NCI-H2196 treated with DMSO at 0.1 percent for 48 hours (cell line): ENCODE data around the gene NTMT2.
A peak's percentile ranks its signal among the peaks of the same experiment; 100 is the strongest.
"Not testable (repeated sequence)": the region's sequence is repeated elsewhere in the genome, so short reads cannot be mapped to it uniquely, and the experiment has no call there.

Source experiments
- DNase-seq: peaks from one replicate; lab custom pipeline; 2025; ENCODE audit not compliant: unreplicated experiment; lab: John Stamatoyannopoulos, UW

The NTMT2 gene

GRCh38 chr1:170156594-170156993 lies 10.8 kb downstream of the NTMT2 start:
- no peak for DNase-seq

DNA sequence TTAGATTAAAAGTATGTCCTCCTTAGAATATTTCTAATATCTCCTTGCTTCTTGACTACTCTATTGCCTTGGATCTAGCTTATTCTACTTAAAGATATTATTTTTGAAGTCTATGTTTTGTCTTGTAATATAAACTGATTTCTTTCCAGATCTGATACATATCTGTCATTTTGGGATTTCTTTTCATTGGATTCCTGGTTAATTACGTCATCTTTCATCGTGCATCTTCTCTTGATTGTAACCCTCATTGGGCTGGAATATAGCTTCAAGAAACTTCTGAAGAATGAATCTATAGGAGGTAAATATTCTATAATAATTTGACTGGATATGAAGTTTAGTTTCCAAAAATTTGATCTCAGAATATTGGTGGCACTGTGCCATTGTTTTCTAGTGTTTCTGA lies 12.1 kb downstream of the NTMT2 start:
- no peak for DNase-seq

DNA sequence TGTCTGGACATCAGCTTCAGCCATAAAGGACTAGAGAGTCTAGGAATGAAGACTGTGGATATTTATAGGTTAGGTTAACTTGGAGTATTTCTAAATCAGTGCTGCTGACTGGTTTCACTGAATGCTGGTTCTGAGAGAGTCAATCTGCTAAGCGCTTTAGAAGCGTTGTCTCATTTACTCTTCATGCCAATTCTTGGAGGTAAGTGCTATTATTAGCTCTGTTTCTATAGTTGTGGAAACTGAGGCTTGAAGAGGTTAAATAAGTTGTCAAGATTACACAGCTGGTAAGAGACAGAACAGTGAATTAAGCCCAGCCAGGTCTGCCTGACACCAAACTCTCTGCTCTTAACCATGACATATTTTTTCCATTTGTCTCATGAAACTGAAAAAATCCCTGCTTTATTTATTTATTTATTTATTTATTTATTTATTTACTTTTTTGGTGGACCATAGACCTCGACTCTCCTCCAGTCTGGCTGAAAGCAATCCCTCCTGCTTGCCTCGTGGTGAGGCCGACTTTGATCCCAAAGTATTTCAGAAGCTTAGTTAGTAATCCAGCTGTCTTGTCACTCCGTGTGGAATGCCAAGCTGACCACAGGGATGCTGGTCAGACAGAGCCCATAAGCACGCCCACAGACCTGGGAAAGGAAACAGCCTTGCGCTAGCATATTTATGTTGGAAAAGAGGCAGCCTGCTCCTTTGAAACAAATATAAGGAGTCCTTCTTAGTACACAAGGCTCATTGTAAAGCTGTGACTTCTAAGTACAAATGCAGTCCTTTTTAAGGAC lies 16.9 kb downstream of the NTMT2 start:
- DNase-seq: no peak

- DNase-seq: no peak
Observed at GRCh38 chr1:170164103-170164763, 18.5 kb downstream of the NTMT2 start.

DNA sequence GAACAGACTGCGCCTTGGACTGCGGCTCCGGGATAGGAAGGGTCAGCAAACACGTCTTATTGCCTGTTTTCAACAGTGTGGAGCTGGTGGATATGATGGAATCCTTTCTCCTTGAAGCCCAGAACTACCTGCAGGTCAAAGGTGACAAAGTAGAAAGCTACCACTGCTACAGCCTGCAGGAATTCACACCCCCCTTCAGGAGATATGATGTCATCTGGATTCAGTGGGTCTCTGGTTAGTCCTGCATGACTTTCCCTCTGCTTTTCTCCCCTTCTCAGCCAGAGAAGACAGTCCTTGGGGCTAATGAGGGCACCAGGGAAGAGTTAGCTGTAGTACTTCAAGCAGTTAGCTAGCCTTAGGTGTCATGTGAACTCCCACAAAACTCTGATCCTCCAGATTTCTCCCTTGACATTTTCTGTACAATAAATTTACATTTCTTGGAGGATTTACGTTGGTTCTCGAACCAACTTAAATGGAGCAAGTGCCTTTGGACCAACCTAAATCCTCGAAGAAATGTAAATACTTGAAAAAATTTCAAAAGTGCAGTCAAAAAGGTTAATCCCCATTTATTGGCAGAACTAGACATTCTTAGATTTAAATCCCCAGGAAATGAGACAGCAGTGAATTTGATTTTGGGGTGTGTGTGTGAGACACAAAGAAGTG lies 20.9 kb downstream of the NTMT2 start:
- DNase-seq: no peak

GRCh38 chr1:170168265-170168664 lies 22.5 kb downstream of the NTMT2 start:
- peak; percentile 17 for DNase-seq

DNA sequence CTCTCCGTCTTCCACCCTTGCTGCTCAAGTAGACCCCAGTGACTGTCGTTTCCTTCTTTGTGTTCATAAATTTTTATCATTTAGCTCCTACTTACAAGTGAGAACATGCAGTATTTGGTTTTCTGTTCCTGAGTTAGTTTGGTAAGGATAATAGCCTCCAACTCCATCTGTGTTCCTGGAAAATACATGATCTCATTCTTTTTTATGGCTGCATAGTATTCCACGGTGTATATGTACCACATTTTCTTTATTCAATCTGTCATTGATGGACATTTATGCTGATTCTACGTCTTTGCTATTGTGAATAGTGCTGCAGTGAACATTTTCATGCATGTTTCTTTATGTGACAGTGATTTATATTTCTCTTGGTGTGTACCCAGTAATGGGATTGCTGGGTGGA lies 24.8 kb downstream of the NTMT2 start:
- DNase-seq: not testable (repeated sequence)

- no peak for DNase-seq
Observed at GRCh38 chr1:170174395-170174794, 28.6 kb downstream of the NTMT2 start.

DNA sequence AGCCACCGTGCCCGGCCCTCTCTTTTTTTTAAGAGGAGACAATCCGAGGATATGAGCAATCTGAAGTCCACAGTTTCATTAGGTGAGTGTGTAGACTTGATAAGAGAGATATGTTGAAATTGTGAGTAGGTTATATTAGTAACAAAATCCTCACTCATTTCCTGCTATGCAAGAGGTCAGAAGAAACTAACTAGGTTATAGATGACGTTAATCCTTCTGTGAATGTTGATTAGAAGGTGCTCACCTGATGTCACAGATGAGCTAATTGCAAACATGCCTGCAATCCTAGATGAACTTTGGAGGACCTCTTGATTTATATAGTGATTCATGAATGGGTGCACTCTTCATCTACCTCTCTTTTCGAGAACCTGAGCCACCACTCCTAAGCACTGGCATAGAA lies 29.3 kb downstream of the NTMT2 start:
- DNase-seq: no peak

- DNase-seq: no peak
Observed at GRCh38 chr1:170175484-170175883, 29.7 kb downstream of the NTMT2 start.

DNA sequence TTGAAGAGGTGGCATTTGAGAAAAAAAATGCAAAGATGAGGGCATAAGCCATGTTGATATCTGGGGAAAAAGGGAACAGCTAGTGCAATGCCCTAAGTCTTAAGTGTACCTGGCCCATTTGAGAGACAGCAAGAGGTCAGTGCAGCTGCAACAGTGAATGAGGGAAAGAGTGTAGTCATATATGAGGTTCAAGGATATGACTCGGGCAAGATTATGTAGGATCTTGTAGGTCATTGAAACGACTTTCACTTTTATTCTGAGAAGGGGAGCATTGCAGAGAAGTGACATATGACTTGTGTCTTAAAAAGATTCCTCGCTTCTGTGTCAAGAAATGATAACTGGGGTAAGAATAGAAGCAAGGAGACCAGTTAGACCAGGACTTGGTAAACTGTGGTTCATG lies 31.0 kb downstream of the NTMT2 start:
- no peak for DNase-seq

- DNase-seq: no peak
Observed at GRCh38 chr1:170182442-170182841, 36.7 kb downstream of the NTMT2 start.

GRCh38 chr1:170192546-170192945 lies 46.8 kb downstream of the NTMT2 start:
- DNase-seq: no peak

DNA sequence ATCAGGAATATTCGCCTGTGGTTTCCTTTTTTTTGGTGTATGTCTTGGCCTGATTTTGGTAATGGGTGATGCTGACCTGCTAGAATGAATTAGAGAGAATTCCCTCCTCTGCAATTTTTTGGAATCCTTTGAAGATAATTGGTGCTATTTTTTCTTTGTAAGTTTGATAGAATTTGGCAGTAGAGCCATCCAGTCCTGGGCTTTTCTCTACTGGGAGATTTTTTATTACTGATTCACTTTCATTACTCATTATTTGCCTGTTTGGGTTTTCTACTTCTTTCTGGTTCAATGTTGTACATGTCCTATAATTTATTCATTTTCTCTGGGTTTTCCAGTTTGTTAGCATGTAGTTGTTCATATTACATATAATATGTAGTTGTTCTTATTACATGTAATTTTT lies 48.7 kb downstream of the NTMT2 start:
- DNase-seq: no peak

GRCh38 chr1:170196490-170197236 lies 50.9 kb downstream of the NTMT2 start:
- no peak for DNase-seq

DNA sequence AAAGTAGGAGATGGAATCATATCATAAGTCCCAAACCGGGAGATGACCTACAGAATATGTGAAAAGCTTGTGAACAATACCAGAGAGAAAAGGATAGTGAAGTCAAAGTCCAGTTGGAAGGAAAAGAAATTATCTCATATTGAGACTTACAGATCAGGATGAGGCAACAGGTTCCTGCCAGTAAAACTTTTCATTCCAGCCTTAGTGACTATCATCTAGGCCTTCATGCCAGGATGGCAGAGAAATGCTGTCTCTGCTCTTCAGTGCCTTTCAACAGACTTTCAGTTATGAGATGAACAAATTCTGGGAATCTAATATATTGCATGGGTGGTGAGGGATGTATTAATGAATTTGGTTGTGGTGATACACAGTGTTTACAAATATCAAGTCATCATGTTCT lies 52.3 kb downstream of the NTMT2 start:
- DNase-seq: no peak

DNA sequence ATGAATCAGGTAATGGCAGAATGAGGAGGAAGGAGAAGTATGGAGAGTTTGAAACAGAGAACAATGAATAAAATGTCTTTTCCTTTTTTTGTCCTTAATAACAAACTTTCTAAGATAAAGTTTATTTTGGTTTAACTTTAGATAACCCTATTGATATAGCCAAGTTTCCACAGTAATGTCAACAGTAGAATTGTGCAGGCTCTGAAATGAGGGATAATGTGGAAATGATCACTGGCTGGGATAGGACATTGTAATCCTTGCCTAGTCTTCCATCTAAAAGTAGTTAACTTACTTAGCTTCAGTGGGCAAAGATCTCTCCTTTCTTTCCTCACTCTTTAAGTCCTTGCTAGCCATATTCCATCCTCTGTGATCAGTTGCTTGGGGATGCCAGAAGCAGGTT lies 52.8 kb downstream of the NTMT2 start:
- DNase-seq: no peak

- DNase-seq: no peak
Observed at GRCh38 chr1:170200161-170200560, 54.4 kb downstream of the NTMT2 start.

DNA sequence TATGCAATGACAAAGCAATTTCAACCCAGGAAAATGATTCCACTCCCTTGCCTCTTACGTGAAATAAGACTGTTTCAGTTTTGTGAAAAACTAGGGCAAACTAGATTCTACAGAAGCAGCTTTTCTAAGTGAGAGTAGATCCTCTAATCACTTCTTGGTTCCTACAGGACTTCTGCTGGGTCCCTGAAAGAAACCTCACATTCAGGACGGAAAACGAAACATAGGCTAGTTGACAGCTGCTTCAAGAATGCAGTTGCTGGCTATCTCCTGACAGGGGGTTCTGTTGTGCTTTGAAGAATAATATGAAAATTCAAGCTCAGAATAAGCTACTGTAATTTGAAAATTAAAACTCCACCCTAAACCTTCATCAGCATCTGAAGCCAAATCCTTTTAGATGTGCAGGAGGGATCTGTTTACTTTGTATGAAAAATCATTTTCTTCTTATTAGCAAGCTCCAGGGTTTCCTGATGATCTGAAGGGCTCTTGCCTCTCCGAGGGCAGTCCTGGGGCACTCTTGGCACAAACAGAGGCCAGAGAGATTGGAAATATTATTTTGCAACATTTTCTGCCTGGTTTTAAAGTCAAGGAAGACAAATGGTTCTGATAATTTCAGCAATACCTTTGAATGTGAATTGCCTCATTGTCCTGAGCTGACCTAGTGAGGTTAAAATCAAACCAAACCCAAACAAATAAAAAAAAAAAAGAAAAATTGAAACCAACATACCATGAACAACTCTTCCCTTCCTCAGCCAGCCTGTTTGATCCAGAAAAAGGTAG lies 55.0 kb downstream of the NTMT2 start:
- DNase-seq: no peak

DNA sequence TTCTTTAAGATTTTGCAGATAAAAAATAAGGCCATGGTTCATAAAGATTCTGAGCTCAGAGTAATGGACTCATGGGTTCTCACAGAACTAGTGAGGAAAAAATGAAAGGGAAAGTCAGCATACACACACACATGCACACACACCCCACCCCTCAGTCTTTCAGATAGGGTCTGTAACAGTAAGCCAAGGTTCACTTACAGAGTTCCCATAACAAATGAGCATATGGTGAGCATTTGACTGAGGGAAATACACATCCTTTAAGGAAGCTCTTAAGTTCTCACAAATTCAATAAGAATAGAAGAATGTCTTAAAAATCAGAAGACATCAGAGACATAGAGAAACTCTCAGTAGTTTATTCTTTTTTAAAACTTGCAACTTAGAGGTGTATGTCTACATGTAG lies 57.9 kb downstream of the NTMT2 start:
- DNase-seq: no peak

DNA sequence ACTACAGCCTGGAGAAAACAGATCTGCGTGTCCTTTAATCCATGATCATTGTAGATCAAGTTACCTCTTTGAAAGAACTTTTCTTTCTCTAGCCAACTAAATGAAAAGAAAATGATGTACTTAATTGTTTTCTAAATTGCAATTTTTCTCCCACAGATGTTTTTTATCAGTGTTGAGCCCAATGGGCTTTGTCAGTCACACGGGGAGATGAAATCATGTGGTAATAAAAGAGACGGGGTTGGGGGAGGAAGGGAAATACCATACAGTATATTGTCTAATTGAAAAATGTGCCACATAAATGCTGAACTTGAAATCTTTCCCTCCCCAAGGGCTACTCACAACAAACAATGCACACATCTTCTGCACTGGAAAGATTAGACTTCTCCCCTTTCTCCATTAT lies 58.4 kb downstream of the NTMT2 start:
- DNase-seq: no peak
